ENCODE measurements around the gene AMACR.
"Not testable (repeated sequence)": the region's sequence is repeated elsewhere in the genome, so short reads cannot be mapped to it uniquely, and the experiment has no call there.

The AMACR gene

GRCh38 chr5:34037726-34038125 lies 29.9 kb upstream of the AMACR start:
- no peak for DNase-seq (ENCODE audit: low spot score)

DNA sequence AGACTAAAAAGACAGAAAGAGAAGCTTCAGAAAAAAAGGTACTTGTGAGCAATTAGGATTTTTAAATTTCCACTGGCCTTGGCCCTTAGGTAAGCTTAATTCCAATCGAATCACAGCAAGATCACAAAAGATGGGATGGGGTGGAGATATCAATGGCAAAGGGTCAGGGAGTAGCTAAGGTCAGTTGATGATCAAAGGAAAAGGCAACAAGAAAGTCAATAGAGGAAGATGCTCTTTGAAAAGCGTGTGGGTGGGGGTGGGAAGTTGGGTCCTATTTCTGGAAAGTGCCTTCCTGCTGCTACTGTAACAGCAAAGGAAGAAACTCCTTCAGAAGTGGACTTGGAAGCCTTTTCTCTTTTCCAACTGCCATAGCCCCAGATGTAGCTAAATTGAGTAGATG lies 27.9 kb upstream of the AMACR start:
- DNase-seq (ENCODE audit: low spot score): no peak

DNA sequence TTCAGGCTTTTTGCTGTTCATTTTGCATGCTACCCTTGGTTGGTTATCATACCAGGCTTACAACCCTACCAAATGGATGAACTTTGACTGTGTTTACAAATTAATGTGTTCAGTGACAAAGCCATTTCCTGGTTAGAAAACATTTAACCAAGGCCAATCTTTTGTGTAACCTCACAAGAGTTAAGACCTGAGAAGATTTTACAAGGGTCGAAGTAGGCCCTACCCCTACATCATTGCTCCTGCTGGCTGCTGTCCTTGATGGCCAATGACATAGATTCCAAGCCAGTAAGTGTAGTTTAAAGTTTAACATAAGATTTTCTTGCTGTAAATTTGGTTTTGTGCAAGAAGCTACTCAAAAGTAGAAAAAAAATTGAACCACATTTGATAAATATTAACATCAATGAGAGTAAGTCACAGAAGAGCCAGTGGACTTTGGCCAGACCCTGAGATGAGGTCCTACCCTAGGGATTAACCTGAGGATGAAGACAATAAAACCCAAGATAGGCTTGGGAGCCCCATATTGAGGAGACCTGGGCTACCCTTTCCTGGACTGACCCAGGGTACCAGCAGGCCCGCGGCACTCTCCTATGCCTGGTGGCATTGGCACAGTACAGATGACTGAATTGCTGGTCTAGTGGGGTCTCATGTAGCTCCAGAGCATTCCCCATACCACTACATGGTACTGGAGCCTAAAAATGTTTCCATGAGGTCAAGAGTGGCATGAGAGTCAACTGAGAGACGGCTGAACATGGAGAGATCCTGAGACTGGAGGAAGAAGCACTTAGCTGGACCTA lies 26.9 kb upstream of the AMACR start:
- no peak for DNase-seq (ENCODE audit: low spot score)

- DNase-seq (ENCODE audit: low spot score): no peak
These were observed 24.1 kb upstream of the AMACR start for GRCh38 chr5:34031966-34032365.

DNA sequence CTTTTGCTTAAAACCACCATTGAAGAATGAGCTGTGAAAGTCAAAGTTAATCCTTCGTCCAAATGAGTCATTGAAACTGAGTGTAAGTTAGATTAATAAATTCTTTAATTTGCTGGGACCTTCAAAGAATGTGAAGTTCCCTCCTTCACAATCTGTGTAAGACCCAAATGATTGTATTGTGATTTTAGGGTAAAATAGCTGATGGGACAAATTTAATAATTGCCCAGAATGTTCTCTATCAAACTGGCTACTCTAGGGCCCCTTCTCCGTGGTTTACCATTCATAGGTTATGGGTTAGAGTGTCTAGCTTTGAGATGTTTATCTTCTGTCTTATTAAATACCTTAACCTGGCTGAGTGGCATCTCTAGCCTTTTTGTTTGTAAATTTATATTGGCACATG lies 23.3 kb upstream of the AMACR start:
- DNase-seq (ENCODE audit: low spot score): no peak

GRCh38 chr5:34030585-34030984 lies 22.7 kb upstream of the AMACR start:
- DNase-seq (ENCODE audit: low spot score): not testable (repeated sequence)

GRCh38 chr5:34030048-34030447 lies 22.2 kb upstream of the AMACR start:
- no peak for DNase-seq (ENCODE audit: low spot score)

- no peak for DNase-seq (ENCODE audit: low spot score)
These were observed 20.5 kb upstream of the AMACR start for GRCh38 chr5:34028349-34028748.

GRCh38 chr5:34026089-34026761 lies 18.4 kb upstream of the AMACR start:
- no peak for DNase-seq (ENCODE audit: low spot score)

DNA sequence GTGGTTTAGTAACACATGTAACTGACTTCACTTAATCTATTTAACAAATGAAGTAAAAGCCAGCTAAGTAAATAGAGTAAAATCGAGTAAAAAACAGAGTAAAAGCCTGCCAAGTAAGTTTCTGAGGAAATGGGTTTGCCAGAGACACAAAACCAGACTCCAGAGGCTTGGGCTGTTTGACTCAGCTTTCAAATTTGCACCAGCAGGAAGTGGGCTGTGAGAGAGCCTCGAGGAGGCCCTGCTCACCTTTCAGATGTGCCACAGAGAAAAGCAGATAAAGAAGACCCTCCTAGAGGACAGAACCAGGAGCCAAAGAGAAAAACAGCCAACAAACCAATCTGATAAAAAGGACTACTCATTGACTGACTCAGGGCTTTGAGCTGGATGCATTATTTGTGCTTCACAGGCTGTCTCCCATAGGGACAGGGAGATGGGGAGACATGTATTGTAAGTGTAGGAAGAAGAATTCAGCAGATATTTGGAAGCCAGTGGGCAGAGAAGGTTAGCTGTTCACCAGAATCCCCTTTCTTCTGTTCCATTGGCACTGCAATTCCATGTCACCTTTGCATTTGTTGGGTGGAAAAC lies 14.4 kb upstream of the AMACR start:
- no peak for DNase-seq (ENCODE audit: low spot score)

- DNase-seq (ENCODE audit: low spot score): no peak
These were observed 13.5 kb upstream of the AMACR start for GRCh38 chr5:34021334-34021733.

- no peak for DNase-seq (ENCODE audit: low spot score)
These were observed 12.9 kb upstream of the AMACR start for GRCh38 chr5:34020726-34021125.

- DNase-seq (ENCODE audit: low spot score): no peak
These were observed 9.4 kb upstream of the AMACR start for GRCh38 chr5:34017254-34017653.

- DNase-seq (ENCODE audit: low spot score): no peak
These were observed 8.9 kb upstream of the AMACR start for GRCh38 chr5:34016750-34017149.

DNA sequence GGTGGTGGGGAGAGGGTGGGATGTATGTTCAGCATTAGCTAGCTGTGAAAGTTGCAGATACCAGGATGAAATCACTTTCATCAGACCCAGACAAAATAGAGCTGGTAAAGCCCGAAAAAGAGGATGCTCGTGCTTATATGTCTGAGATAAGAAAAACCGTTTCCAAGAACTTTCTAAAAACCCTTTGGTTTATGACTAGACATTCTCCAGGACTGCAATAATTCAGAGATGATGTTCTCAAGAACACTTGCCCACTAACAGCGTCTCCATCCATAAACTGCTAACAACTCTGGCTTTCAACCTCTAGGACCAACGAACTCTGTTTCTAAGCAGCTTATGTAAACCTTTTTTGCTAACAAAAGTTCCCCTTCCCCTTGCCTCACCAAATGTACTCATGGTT lies 8.4 kb upstream of the AMACR start:
- DNase-seq (ENCODE audit: low spot score): no peak

DNA sequence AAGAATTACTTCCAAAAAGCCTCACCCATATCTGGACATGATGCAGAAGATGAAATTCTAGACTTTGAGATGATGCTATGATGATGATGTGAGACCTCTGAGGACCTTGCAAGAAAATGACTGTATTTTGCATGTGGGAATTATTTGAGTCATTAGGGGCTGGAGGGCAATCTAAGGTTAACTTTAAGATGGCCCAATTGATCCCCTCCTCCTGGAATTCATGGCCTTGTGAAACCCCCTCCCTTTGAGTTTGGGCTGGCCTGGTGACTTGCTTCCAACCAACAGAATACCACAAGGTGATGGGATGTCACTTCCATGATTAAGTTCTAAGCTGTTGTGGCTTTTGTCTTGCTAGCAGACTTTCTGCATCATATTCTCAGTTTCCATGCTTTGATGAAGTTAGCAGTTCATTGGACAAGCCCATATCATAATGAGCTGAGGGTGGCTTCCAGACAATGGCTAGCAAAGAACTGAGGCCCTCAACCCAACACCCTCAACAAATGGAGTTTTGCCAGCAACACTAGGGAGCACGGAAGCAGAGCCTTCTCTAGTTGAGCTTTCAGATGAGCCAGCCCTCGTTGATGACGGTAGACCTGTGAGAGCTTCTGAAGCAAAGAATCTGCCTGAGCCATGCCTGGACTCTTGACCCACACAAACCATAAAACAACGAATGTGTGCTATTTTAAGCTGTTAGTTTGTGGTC lies 7.4 kb upstream of the AMACR start:
- DNase-seq (ENCODE audit: low spot score): no peak

GRCh38 chr5:34014626-34015025 lies 6.8 kb upstream of the AMACR start:
- no peak for DNase-seq (ENCODE audit: low spot score)

GRCh38 chr5:34013547-34013946 lies 5.7 kb upstream of the AMACR start:
- DNase-seq (ENCODE audit: low spot score): no peak

DNA sequence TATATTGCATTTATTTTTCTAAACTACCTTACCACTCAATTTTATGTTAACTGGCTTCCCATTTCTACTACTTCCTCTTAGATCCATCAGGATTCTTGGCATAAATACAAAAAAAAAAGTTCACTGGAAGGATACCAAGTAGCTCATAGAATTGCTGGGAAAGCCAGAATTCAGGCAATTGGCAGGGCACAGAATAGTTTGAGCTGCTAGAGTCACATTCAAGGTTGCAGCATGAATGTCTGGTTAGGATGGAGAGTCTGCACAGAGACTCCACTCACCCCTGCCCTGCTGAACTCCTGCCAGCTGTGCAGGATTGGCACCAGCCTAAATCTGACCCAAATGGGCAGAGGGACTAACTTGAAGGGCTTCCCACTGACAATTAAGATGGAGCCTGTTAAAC lies 4.9 kb upstream of the AMACR start:
- no peak for DNase-seq (ENCODE audit: low spot score)

GRCh38 chr5:34011536-34011935 lies 3.7 kb upstream of the AMACR start:
- no peak for DNase-seq (ENCODE audit: low spot score)

GRCh38 chr5:34010146-34010545 lies 2.3 kb upstream of the AMACR start:
- not testable (repeated sequence) for DNase-seq (ENCODE audit: low spot score)

- no peak for DNase-seq (ENCODE audit: low spot score)
These were observed 1.8 kb upstream of the AMACR start for GRCh38 chr5:34009610-34010009.

DNA sequence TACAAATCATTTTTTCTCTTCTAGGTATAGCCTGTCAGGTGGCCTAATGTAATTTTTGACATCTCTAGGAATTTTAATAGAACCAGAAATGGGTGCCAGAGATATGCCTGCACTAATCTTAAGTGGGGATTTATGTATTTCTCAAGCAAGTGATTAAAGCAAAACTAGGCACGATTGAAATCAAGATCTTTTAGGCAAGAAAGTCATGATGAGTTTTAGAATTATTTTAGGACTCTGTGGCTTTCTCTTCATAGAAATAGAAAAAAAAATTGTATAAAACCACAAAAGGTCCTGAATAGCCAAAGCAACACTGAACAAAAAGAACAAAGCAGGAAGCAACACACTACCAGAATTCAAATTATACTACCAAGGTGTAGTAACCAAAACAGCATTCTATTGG lies 952 bp upstream of the AMACR start:
- no peak for DNase-seq (ENCODE audit: low spot score)
